Liver (tissue), 3 donors: ENCODE measurements around the gene MYMK.

Source experiments
- ATF3 ChIP-seq: IDR thresholded peaks from 2 replicates; pipeline ENCODE4 v1.6.1; 2016; ENCODE audit warnings: antibody characterized with exemption
- CTCF ChIP-seq: fragments of 150-350 bp; IDR thresholded peaks from 2 replicates; pipeline ENCODE4 v1.5.1; 2017; ENCODE audit warnings: improper control_type of control experiment, low read depth, low read length; ENCODE audit not compliant: missing input control
- EGR1 ChIP-seq, 2 donors: IDR thresholded peaks; 2 replicates each; pipeline ENCODE4 v1.6.1; 2016 to 2018; ENCODE audit warnings: antibody characterized with exemption in 2 of 2, low read depth in 2 of 2
- GABPA ChIP-seq, 2 donors: IDR thresholded peaks in 1 of 2; conservative IDR thresholded peaks in 1 of 2; 2 replicates each; pipeline ENCODE4 v1.6.1; 2016; ENCODE audit warnings: antibody characterized with exemption in 2 of 2, mild to moderate bottlenecking in 1 of 2, moderate library complexity in 1 of 2
- JUND ChIP-seq, 2 donors: IDR thresholded peaks; 2 replicates each; pipeline ENCODE4 v1.6.1; 2016; ENCODE audit warnings: antibody characterized with exemption in 2 of 2
- MAX ChIP-seq: IDR thresholded peaks from 2 replicates; pipeline ENCODE4 v1.6.1; 2016; ENCODE audit warnings: antibody characterized with exemption
- NR2F2 ChIP-seq: IDR thresholded peaks from 2 replicates; pipeline ENCODE4 v1.6.1; 2016; ENCODE audit warnings: antibody characterized with exemption
- RAD21 ChIP-seq, 2 donors: IDR thresholded peaks; 2 replicates each; pipeline ENCODE4 v1.6.1; 2016; ENCODE audit warnings: antibody characterized with exemption in 2 of 2, mild to moderate bottlenecking in 2 of 2
- REST ChIP-seq: IDR thresholded peaks from 2 replicates; pipeline ENCODE4 v1.6.1; 2016; ENCODE audit warnings: antibody characterized with exemption, mild to moderate bottlenecking
- RXRA ChIP-seq, 2 donors: IDR thresholded peaks; 2 replicates each; pipeline ENCODE4 v1.6.1; 2017 to 2018; ENCODE audit warnings: antibody characterized with exemption in 2 of 2, mild to moderate bottlenecking in 1 of 2
- TAF1 ChIP-seq: conservative IDR thresholded peaks from 2 replicates; pipeline ENCODE4 v1.6.1; 2016; ENCODE audit warnings: antibody characterized with exemption, mild to moderate bottlenecking
- YY1 ChIP-seq: IDR thresholded peaks from 2 replicates; pipeline ENCODE4 v1.6.1; 2016; ENCODE audit warnings: antibody characterized with exemption, mild to moderate bottlenecking
- ZBTB33 ChIP-seq: IDR thresholded peaks from 2 replicates; pipeline ENCODE4 v1.6.1; 2016; ENCODE audit warnings: antibody characterized with exemption
- donor health status: healthy.
- donor health status: healthy.

GRCh38 chr9:133507246-133507965 is 17.4 kb downstream of the MYMK start:
- TF ChIP-seq CTCF (no peak), GABPA (IDR thresholded peaks at IDR 0.05 in 1 of 2, conservative IDR thresholded peaks at IDR 0.05 in 1 of 2) (no peak), RXRA (IDR thresholded peaks at IDR 0.05) (no peak), YY1 (no peak), ZBTB33 (no peak), REST (no peak), RAD21 (IDR thresholded peaks at IDR 0.05) (no peak), NR2F2 (no peak), MAX (no peak), TAF1 (no peak), JUND (IDR thresholded peaks at IDR 0.05) (no peak), ATF3 (no peak), EGR1 (IDR thresholded peaks at IDR 0.05; ENCODE audit: low read depth in 2 of 2) (no peak)
